ENCODE results near the gene USP25. TPM values are rescaled to one million over a fixed set of nuclear protein-coding genes. Genes with fewer than 3 reads are reported as not detected.

USP25 gene
- total and polyA plus RNA-seq, 2 donors (not counting 1 experiment from before 2014, with no cell fraction given) = 14.2 to 55.5 TPM

DNA sequence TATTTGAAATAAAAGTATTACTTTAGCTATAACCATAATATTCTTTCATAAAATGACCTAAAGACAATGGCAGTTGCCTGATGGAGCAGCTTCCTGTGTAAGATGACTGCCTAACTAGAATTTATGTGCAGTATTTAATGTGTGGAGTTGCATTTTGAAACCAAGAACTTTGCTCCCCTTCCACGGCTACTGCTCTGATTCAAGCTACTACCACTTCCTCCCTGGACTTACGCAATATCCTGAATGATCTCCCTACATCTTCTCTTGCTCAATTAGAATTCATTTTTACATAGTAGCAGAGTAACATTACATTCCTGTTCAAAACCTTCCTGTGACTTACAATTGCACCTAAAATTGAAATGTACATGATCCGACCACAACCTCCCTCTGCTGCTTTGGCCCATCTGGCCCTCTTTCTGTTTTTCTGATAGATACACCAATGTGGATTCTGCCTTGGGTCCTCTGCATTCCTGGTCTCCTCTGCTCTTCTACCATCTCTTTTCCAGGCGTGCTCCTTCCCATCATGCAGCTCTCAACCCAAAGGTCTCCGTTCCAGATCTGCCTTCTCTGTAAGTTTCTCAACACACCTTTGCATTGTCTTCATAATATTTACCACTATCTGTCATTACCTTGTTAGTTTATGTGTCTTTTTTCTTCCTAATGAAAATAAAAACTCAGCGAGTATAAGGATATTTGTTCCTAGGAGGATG, 47.4 kb upstream of the USP25 start:
- no peak overlapping the region for H3K4me3 Mint-ChIP-seq
- H3K27me3 ChIP-seq (replicated peaks in 1 of 4; ENCODE audit: control extremely low read depth in 1 of 4, control insufficient read depth in 3 of 4, insufficient read depth in 4 of 4, low read length in 3 of 4) = no peaks in the 10 kb centered on the region
- no peaks in the 10 kb centered on the region for H3K4me1 ChIP-seq (ENCODE audit: control insufficient read depth in 2 of 2, insufficient read depth in 2 of 2, low read length in 2 of 2)
- WGBS (ENCODE audit: insufficient coverage) = 71% methylated on average over 4 of the region's 6 CpGs
- ChIA-PET CTCF (no interaction called here), POLR2A (no interaction called here)
- no peaks in the 10 kb centered on the region for H3K4me1 Mint-ChIP-seq
- no peaks in the 10 kb centered on the region for H3K9me3 ChIP-seq (ENCODE audit: control extremely low read depth in 1 of 3, control insufficient read depth in 2 of 3, insufficient read depth in 1 of 3, low read length in 2 of 3)
- H3K36me3 ChIP-seq (replicated peaks in 1 of 2; ENCODE audit: control extremely low read depth in 1 of 2, control insufficient read depth in 1 of 2, extremely low read depth in 1 of 2, insufficient read depth in 2 of 2, low read length in 1 of 2) = no peaks in the 10 kb centered on the region
- no peaks in the 10 kb centered on the region for H3K79me2 ChIP-seq (ENCODE audit: control insufficient read depth, insufficient read depth, low read length)
- H2AFZ ChIP-seq (ENCODE audit: insufficient read depth, low read depth, low read length, poor library complexity, severe bottlenecking) = no peak overlapping the region
- no peaks in the 10 kb centered on the region for H4K20me1 ChIP-seq (ENCODE audit: control insufficient read depth, insufficient read depth, low read length, poor library complexity, severe bottlenecking)
- H3K27ac Mint-ChIP-seq = no peak overlapping the region
- no peak for DNase-seq
- intact Hi-C loops (cut with micrococcal nuclease) = loop anchor here (5.0 kb wide), 1 partner anchor 145 kb away; no protein-coding TSS in a partner anchor
- H3K9ac ChIP-seq (ENCODE audit: low read length) = no peak overlapping the region
- no peaks in the 10 kb centered on the region for H3K9me3 Mint-ChIP-seq (ENCODE audit: insufficient read depth)
- H3K27ac ChIP-seq (ENCODE audit: low read length in 2 of 2) = no peak overlapping the region
- no peak overlapping the region for H3K4me3 ChIP-seq (ENCODE audit: control extremely low read depth in 1 of 5, extremely low read depth in 1 of 5, insufficient read depth in 1 of 5, low read depth in 2 of 5, low read length in 4 of 5)
- no peak overlapping the region for H3K4me2 ChIP-seq (replicated peaks; ENCODE audit: low read depth, low read length, poor library complexity, severe bottlenecking)
- TF ChIP-seq, protein P1, sequence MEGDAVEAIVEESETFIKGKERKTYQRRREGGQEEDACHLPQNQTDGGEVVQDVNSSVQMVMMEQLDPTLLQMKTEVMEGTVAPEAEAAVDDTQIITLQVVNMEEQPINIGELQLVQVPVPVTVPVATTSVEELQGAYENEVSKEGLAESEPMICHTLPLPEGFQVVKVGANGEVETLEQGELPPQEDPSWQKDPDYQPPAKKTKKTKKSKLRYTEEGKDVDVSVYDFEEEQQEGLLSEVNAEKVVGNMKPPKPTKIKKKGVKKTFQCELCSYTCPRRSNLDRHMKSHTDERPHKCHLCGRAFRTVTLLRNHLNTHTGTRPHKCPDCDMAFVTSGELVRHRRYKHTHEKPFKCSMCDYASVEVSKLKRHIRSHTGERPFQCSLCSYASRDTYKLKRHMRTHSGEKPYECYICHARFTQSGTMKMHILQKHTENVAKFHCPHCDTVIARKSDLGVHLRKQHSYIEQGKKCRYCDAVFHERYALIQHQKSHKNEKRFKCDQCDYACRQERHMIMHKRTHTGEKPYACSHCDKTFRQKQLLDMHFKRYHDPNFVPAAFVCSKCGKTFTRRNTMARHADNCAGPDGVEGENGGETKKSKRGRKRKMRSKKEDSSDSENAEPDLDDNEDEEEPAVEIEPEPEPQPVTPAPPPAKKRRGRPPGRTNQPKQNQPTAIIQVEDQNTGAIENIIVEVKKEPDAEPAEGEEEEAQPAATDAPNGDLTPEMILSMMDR (IDR thresholded peaks at IDR 0.05) = no peak
- TF ChIP-seq EZH2 (IDR thresholded peaks at IDR 0.05; ENCODE audit: borderline replicate concordance, insufficient read depth, low read depth, low read length, poor library complexity, severe bottlenecking) = no peak
- no peaks in the 10 kb centered on the region for H3K27me3 Mint-ChIP-seq
- no peak for ATAC-seq (ENCODE audit: low read depth)

DNA sequence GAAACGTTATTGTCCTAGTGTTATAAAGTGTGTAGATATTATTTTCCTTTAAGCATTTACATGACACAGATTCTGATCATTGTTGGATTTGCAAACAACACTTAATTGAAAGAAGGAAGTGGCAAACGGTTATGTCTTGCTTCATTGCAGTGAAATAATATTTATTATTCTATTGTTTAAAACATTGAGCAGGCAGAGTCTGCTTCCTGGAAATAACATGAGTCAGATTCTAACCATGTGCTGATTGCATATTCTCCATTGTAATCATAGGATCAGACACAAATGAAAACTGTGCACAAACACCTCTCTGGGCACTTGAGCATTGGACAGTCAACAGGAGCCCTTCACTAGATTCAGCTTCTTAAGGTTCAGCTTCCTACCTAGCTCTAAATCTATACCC, 46.8 kb upstream of the USP25 start:
- H3K79me2 ChIP-seq (ENCODE audit: control insufficient read depth, insufficient read depth, low read length) = no peaks in the 10 kb centered on the region
- H3K9ac ChIP-seq (ENCODE audit: low read length) = no peak overlapping the region
- Mint-ChIP-seq H3K4me1 (no peaks in the 10 kb centered on the region), H3K4me3 (no peak overlapping the region), H3K27ac (no peak overlapping the region), H3K9me3 (ENCODE audit: insufficient read depth) (no peaks in the 10 kb centered on the region), H3K27me3 (no peaks in the 10 kb centered on the region)
- no CpG with 5 or more reads among the region's 2 CpGs for WGBS (ENCODE audit: insufficient coverage)
- TF ChIP-seq EZH2 (IDR thresholded peaks at IDR 0.05; ENCODE audit: borderline replicate concordance, insufficient read depth, low read depth, low read length, poor library complexity, severe bottlenecking) = no peak
- POLR2A ChIA-PET = no interaction called here
- no peaks in the 10 kb centered on the region for H3K9me3 ChIP-seq (ENCODE audit: control extremely low read depth in 1 of 3, control insufficient read depth in 2 of 3, insufficient read depth in 1 of 3, low read length in 2 of 3)
- ATAC-seq (ENCODE audit: low read depth) (no peak), DNase-seq (no peak)
- no peaks in the 10 kb centered on the region for H3K27me3 ChIP-seq (replicated peaks in 1 of 4; ENCODE audit: control extremely low read depth in 1 of 4, control insufficient read depth in 3 of 4, insufficient read depth in 4 of 4, low read length in 3 of 4)
- no peak overlapping the region for H3K4me3 ChIP-seq (ENCODE audit: control extremely low read depth in 1 of 5, extremely low read depth in 1 of 5, insufficient read depth in 1 of 5, low read depth in 2 of 5, low read length in 4 of 5)
- H4K20me1 ChIP-seq (ENCODE audit: control insufficient read depth, insufficient read depth, low read length, poor library complexity, severe bottlenecking) = no peaks in the 10 kb centered on the region
- intact Hi-C loops (cut with micrococcal nuclease) = loop anchor here (5.0 kb wide), 1 partner anchor 144 kb away; no protein-coding TSS in a partner anchor
- H3K27ac ChIP-seq (ENCODE audit: low read length in 2 of 2) = no peak overlapping the region
- no peak overlapping the region for H2AFZ ChIP-seq (ENCODE audit: insufficient read depth, low read depth, low read length, poor library complexity, severe bottlenecking)
- CTCF ChIA-PET = no interaction called here
- H3K4me1 ChIP-seq (ENCODE audit: control insufficient read depth in 2 of 2, insufficient read depth in 2 of 2, low read length in 2 of 2) = no peaks in the 10 kb centered on the region
- H3K36me3 ChIP-seq (replicated peaks in 1 of 2; ENCODE audit: control extremely low read depth in 1 of 2, control insufficient read depth in 1 of 2, extremely low read depth in 1 of 2, insufficient read depth in 2 of 2, low read length in 1 of 2) = no peaks in the 10 kb centered on the region
- no peak overlapping the region for H3K4me2 ChIP-seq (replicated peaks; ENCODE audit: low read depth, low read length, poor library complexity, severe bottlenecking)

All from B cell (primary cell).